WTC11 (cell line): ENCODE results near the gene KLHL22. TPM values are rescaled to one million over a fixed set of nuclear protein-coding genes. Genes with fewer than 3 reads are reported as not detected.

Experiments
- ATAC-seq: fragments of 200-7000 bp; cut with Tn5 transposase; 2 replicates; pipeline ENCODE4 v1.10.0; 2021; ENCODE audit warnings: mild to moderate bottlenecking, moderate library complexity
- CTCF ChIA-PET: fragments of 300-600 bp; sonication (Branson Sonifier 250); formaldehyde crosslinking; loops from one replicate; lab custom pipeline; 2021; ENCODE audit warnings: antibody characterized with exemption; lab: Charles Lee
- POLR2A ChIA-PET: fragments of 350-600 bp; sonication (Branson Sonifier 250); formaldehyde crosslinking; loops from one replicate; lab custom pipeline; 2021; ENCODE audit warnings: antibody characterized with exemption; lab: Charles Lee
- DNase-seq: peaks from one replicate; pipeline ENCODE4 v3.0.0; 2021; ENCODE audit warnings: low spot score
- H3K27ac Mint-ChIP-seq: 2 replicates; pipeline ENCODE4 v1.8.0; 2021; ENCODE audit warnings: mixed read lengths
- H3K27me3 Mint-ChIP-seq: 2 replicates; pipeline ENCODE4 v1.8.0; 2021; ENCODE audit warnings: low read depth, mild to moderate bottlenecking, moderate library complexity, mixed read lengths
- H3K36me3 Mint-ChIP-seq: 2 replicates; pipeline ENCODE4 v1.8.0; 2021; ENCODE audit warnings: mixed read lengths
- H3K4me1 Mint-ChIP-seq: 2 replicates; pipeline ENCODE4 v1.8.0; 2022; ENCODE audit warnings: mixed read lengths
- H3K4me3 Mint-ChIP-seq: 2 replicates; pipeline ENCODE4 v1.8.0; 2021; ENCODE audit warnings: mild to moderate bottlenecking, moderate library complexity, mixed read lengths
- H3K9me3 Mint-ChIP-seq: 2 replicates; pipeline ENCODE4 v1.8.0; 2021; ENCODE audit warnings: mixed read lengths
- ESRRA ChIP-seq: sonication (generic); formaldehyde crosslinking; IDR thresholded peaks from 2 replicates; pipeline ENCODE4 v1.8.1; 2022; ENCODE audit warnings: mild to moderate bottlenecking, missing genetic modification reagents, borderline replicate concordance
- ETV6 ChIP-seq: sonication (generic); formaldehyde crosslinking; IDR thresholded peaks from 2 replicates; pipeline ENCODE4 v1.8.1; 2022; ENCODE audit warnings: mild to moderate bottlenecking, missing genetic modification reagents
- FOXP1 ChIP-seq: sonication (generic); formaldehyde crosslinking; IDR thresholded peaks from 2 replicates; pipeline ENCODE4 v1.8.0; 2022; ENCODE audit warnings: missing genetic modification reagents, mild to moderate bottlenecking, moderate library complexity, borderline replicate concordance
- JAZF1 ChIP-seq: fragments of 250-450 bp; sonication (Bioruptor Pico); IDR thresholded peaks from 2 replicates; pipeline ENCODE4 v1.9.0; 2021; ENCODE audit warnings: moderate library complexity, mild to moderate bottlenecking, inconsistent platforms
- KAT7 ChIP-seq: sonication (generic); formaldehyde crosslinking; IDR thresholded peaks from 2 replicates; pipeline ENCODE4 v1.8.1; 2023; ENCODE audit warnings: missing genetic modification reagents, mild to moderate bottlenecking, borderline replicate concordance
- MXD4 ChIP-seq: fragments of 250-450 bp; sonication (Bioruptor Pico); IDR thresholded peaks from 2 replicates; pipeline ENCODE4 v1.8.0; 2021; ENCODE audit warnings: mild to moderate bottlenecking, moderate library complexity, borderline replicate concordance
- MYBL2 ChIP-seq: sonication (generic); formaldehyde crosslinking; IDR thresholded peaks from 2 replicates; pipeline ENCODE4 v1.8.1; 2023; ENCODE audit warnings: mild to moderate bottlenecking, moderate library complexity, missing genetic modification reagents
- NFATC4 ChIP-seq: fragments of 250-450 bp; sonication (Bioruptor Pico); IDR thresholded peaks from 2 replicates; pipeline ENCODE4 v1.9.0; 2021; ENCODE audit warnings: mild to moderate bottlenecking
- NFE2L1 ChIP-seq: sonication (generic); formaldehyde crosslinking; IDR thresholded peaks from 2 replicates; pipeline ENCODE4 v1.8.1; 2023; ENCODE audit warnings: missing genetic modification reagents
- PRRX2 ChIP-seq: fragments of 250-450 bp; sonication (Bioruptor Pico); IDR thresholded peaks from 2 replicates; pipeline ENCODE4 v1.8.0; 2021; ENCODE audit warnings: mild to moderate bottlenecking
- SMAD4 ChIP-seq: sonication (generic); formaldehyde crosslinking; IDR thresholded peaks from 2 replicates; pipeline ENCODE4 v1.8.0; 2022; ENCODE audit warnings: mild to moderate bottlenecking, missing genetic modification reagents
- SP1 ChIP-seq: sonication (generic); formaldehyde crosslinking; conservative IDR thresholded peaks from 2 replicates; pipeline ENCODE4 v1.8.1; 2022; ENCODE audit warnings: missing genetic modification reagents
- TCF7 ChIP-seq: sonication (generic); formaldehyde crosslinking; IDR thresholded peaks from 2 replicates; pipeline ENCODE4 v1.8.0; 2022; ENCODE audit warnings: mild to moderate bottlenecking, low read depth, missing genetic modification reagents, moderate library complexity
- TEAD1 ChIP-seq: sonication (generic); formaldehyde crosslinking; IDR thresholded peaks from 2 replicates; pipeline ENCODE4 v1.8.0; 2022; ENCODE audit warnings: mild to moderate bottlenecking, missing genetic modification reagents
- USF2 ChIP-seq: sonication (generic); formaldehyde crosslinking; IDR thresholded peaks from 2 replicates; pipeline ENCODE4 v1.8.1; 2023; ENCODE audit warnings: mild to moderate bottlenecking, missing genetic modification reagents, moderate library complexity
- ZBTB43 ChIP-seq: sonication (generic); formaldehyde crosslinking; IDR thresholded peaks from 2 replicates; pipeline ENCODE4 v1.8.1; 2023; ENCODE audit warnings: mild to moderate bottlenecking, missing genetic modification reagents
- ZNF219 ChIP-seq: sonication (generic); formaldehyde crosslinking; IDR thresholded peaks from 2 replicates; pipeline ENCODE4 v1.8.0; 2023; ENCODE audit warnings: missing genetic modification reagents, mild to moderate bottlenecking, borderline replicate concordance
- ZNF232 ChIP-seq: sonication (generic); formaldehyde crosslinking; IDR thresholded peaks from 2 replicates; pipeline ENCODE4 v1.8.0; 2022; ENCODE audit warnings: mild to moderate bottlenecking, missing genetic modification reagents
- total RNA-seq: library from RNA; stranded (reverse); gene quantifications from 3 replicates; pipeline ENCODE4 v1.2.3, GENCODE V29; 2021

Gene KLHL22
- total RNA-seq, 1 experiment from 2014 or later = 15.7 TPM

- peaks cover 14% of the 10 kb centered on the region for H3K4me1 Mint-ChIP-seq
- no peak for TF ChIP-seq TCF7 (CRISPR knock-in tag)
- TF ChIP-seq SP1 = peak; percentile 15; the same call in 1 of the 2 replicates
- TF ChIP-seq KAT7 = no peak
- H3K4me3 Mint-ChIP-seq = peak overlapping the region; percentile 63
- peak; percentile 38 for ATAC-seq
- H3K27ac Mint-ChIP-seq = no peak overlapping the region
- peaks cover 9% of the 10 kb centered on the region for H3K36me3 Mint-ChIP-seq
- ChIA-PET CTCF (interaction anchor here (0.6 to 3.3 kb wide), 17 partner anchors 9 to 699 kb away, joined by 3 to 44 read pairs (median 4); no protein-coding TSS in a partner anchor), POLR2A (no interaction called here)
- H3K27me3 Mint-ChIP-seq = peaks cover 46% of the 10 kb centered on the region
- peak; percentile 84 for DNase-seq
- no peaks in the 10 kb centered on the region for H3K9me3 Mint-ChIP-seq
Measured at GRCh38 chr22:20429254-20430100, 66.1 kb downstream of the KLHL22 start.

GRCh38 chr22:20428496-20429253, 66.9 kb downstream of the KLHL22 start:
- Mint-ChIP-seq H3K27me3 (peaks cover 38% of the 10 kb centered on the region), H3K9me3 (no peaks in the 10 kb centered on the region), H3K4me1 (peaks cover 19% of the 10 kb centered on the region), H3K36me3 (peaks cover 9% of the 10 kb centered on the region), H3K4me3 (peak overlapping the region; percentile 63), H3K27ac (no peak overlapping the region)
- DNase-seq (no peak), ATAC-seq (no peak)
- ChIA-PET CTCF (interaction anchor here (0.6 to 3.3 kb wide), 15 partner anchors 10 to 698 kb away, joined by 3 to 44 read pairs (median 4); no protein-coding TSS in a partner anchor), POLR2A (no interaction called here)
- TF ChIP-seq ETV6 (no peak), TEAD1 (CRISPR knock-in tag) (no peak), FOXP1 (CRISPR knock-in tag) (no peak), SMAD4 (no peak)

GRCh38 chr22:20427945-20428417, 67.6 kb downstream of the KLHL22 start:
- CTCF ChIA-PET = interaction anchor here (1.1 to 3.3 kb wide), 3 partner anchors 10 to 170 kb away, joined by 4 to 44 read pairs (median 7); no protein-coding TSS in a partner anchor
- no peak for DNase-seq

More at GRCh38 chr22:20427945-20428417, 67.6 kb downstream of the KLHL22 start:
- Mint-ChIP-seq H3K9me3 (no peaks in the 10 kb centered on the region), H3K4me1 (peaks cover 22% of the 10 kb centered on the region), H3K27me3 (peaks cover 39% of the 10 kb centered on the region), H3K36me3 (peaks cover 9% of the 10 kb centered on the region), H3K27ac (no peak overlapping the region), H3K4me3 (no peak overlapping the region)
- POLR2A ChIA-PET = no interaction called here
- ATAC-seq = no peak
- TF ChIP-seq USF2 (CRISPR knock-in tag) (no peak), ZNF219 (CRISPR knock-in tag) (no peak), TCF7 (CRISPR knock-in tag) (no peak), MYBL2 (CRISPR knock-in tag) (no peak), MXD4 (CRISPR knock-in tag) (no peak), ZNF232 (CRISPR knock-in tag) (no peak), PRRX2 (CRISPR knock-in tag) (no peak), ZBTB43 (CRISPR knock-in tag) (no peak), JAZF1 (CRISPR knock-in tag) (no peak), ESRRA (CRISPR knock-in tag) (no peak), NFE2L1 (CRISPR knock-in tag) (no peak), NFATC4 (CRISPR knock-in tag) (no peak)
